SK-N-SH treated with all-trans-retinoic acid at 6 μM for 48 hours (cell line): Measurements from ENCODE around the gene CHRNA4.

ENCODE experiments used
- ARNTL ChIP-seq: fragments of 450-650 bp; formaldehyde crosslinking; IDR thresholded peaks from 2 replicates; pipeline ENCODE4 v1.5.0; 2020; ENCODE audit warnings: low read depth, mild to moderate bottlenecking, moderate library complexity, borderline replicate concordance
- BACH2 ChIP-seq: fragments of 250-450 bp; sonication (Bioruptor Pico); IDR thresholded peaks from 2 replicates; pipeline ENCODE4 v1.9.0; 2021; ENCODE audit warnings: mild to moderate bottlenecking, borderline replicate concordance
- OSR1 ChIP-seq: fragments of 250-450 bp; sonication (Bioruptor Pico); IDR thresholded peaks from 2 replicates; pipeline ENCODE4 v1.8.0; 2022; ENCODE audit warnings: moderate library complexity, mild to moderate bottlenecking, inconsistent platforms
- RARB ChIP-seq: fragments of 250-450 bp; sonication (Bioruptor Pico); IDR thresholded peaks from 2 replicates; pipeline ENCODE4 v1.8.0; 2021; ENCODE audit warnings: mild to moderate bottlenecking, moderate library complexity
- TCF4 ChIP-seq: fragments of 250-450 bp; sonication (Bioruptor Pico); IDR thresholded peaks from 2 replicates; pipeline ENCODE4 v1.8.0; 2021; ENCODE audit warnings: mild to moderate bottlenecking, moderate library complexity, borderline replicate concordance
- TOX ChIP-seq: fragments of 250-450 bp; sonication (Bioruptor Pico); IDR thresholded peaks from 2 replicates; pipeline ENCODE4 v1.8.0; 2021; ENCODE audit warnings: mild to moderate bottlenecking, moderate library complexity, borderline replicate concordance
- ZC3H10 ChIP-seq: fragments of 250-450 bp; sonication (Bioruptor Pico); IDR thresholded peaks from 2 replicates; pipeline ENCODE4 v1.5.1; 2021; ENCODE audit warnings: mild to moderate bottlenecking, moderate library complexity
- ZFP3 ChIP-seq: fragments of 250-450 bp; sonication (Bioruptor Pico); IDR thresholded peaks from 2 replicates; pipeline ENCODE4 v1.5.0; 2020; ENCODE audit warnings: mild to moderate bottlenecking, moderate library complexity
- ZFP30 ChIP-seq: fragments of 450-650 bp; formaldehyde crosslinking; IDR thresholded peaks from 2 replicates; pipeline ENCODE4 v1.5.0; 2022; ENCODE audit warnings: mild to moderate bottlenecking, moderate library complexity
- ZNF565 ChIP-seq: fragments of 450-650 bp; formaldehyde crosslinking; conservative IDR thresholded peaks from 2 replicates; pipeline ENCODE4 v1.5.0; 2020; ENCODE audit warnings: low read depth, mild to moderate bottlenecking, moderate library complexity
- ZNF8 ChIP-seq: fragments of 450-650 bp; formaldehyde crosslinking; IDR thresholded peaks from 2 replicates; pipeline ENCODE4 v1.5.0; 2020; ENCODE audit warnings: mild to moderate bottlenecking, moderate library complexity
- TF ChIP-seq, protein P1 (sequence below): fragments of 250-450 bp; sonication (Bioruptor Pico); IDR thresholded peaks from 2 replicates; pipeline ENCODE4 v1.5.1; 2020; ENCODE audit warnings: low read depth, mild to moderate bottlenecking, moderate library complexity
- TF ChIP-seq, protein P2 (sequence below): fragments of 250-450 bp; sonication (Bioruptor Pico); IDR thresholded peaks from 2 replicates; pipeline ENCODE4 v1.8.0; 2021; ENCODE audit warnings: low read depth, mild to moderate bottlenecking, moderate library complexity, borderline replicate concordance
- TF ChIP-seq, protein P3 (sequence below): fragments of 250-450 bp; sonication (Bioruptor Pico); IDR thresholded peaks from 2 replicates; pipeline ENCODE4 v1.8.0; 2020; ENCODE audit warnings: mild to moderate bottlenecking, moderate library complexity, borderline replicate concordance

DNA sequence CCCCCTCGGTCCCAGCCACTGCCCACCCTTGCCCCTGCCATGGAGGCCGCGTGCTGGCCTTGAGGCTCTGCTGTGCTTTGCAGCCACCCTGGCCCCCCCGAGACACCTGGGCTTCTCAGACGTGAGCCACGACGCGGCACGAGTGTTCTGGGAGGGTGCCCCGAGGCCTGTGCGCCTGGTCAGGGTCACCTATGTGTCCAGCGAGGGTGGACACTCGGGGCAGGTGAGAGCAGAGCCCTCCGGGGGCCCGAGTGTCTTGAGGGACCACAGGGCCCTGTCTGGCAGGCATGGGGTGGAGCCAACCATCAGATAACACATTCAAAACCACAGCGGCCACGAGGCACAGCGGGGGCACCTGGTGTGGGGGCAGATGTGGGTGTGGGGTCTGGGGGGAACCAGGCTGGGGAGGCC, 49.3 kb downstream of the CHRNA4 start:
- no peak for TF ChIP-seq ZFP3 (CRISPR knock-in tag)
- no peak for TF ChIP-seq BACH2 (CRISPR knock-in tag)
- TF ChIP-seq ZNF8 (CRISPR knock-in tag), result no peak
- TF ChIP-seq, protein P1, sequence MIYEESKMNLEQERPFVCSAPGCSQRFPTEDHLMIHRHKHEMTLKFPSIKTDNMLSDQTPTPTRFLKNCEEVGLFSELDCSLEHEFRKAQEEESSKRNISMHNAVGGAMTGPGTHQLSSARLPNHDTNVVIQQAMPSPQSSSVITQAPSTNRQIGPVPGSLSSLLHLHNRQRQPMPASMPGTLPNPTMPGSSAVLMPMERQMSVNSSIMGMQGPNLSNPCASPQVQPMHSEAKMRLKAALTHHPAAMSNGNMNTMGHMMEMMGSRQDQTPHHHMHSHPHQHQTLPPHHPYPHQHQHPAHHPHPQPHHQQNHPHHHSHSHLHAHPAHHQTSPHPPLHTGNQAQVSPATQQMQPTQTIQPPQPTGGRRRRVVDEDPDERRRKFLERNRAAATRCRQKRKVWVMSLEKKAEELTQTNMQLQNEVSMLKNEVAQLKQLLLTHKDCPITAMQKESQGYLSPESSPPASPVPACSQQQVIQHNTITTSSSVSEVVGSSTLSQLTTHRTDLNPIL (CRISPR knock-in tag), result no peak
- TF ChIP-seq ZC3H10 (CRISPR knock-in tag), result no peak
- TF ChIP-seq RARB (CRISPR knock-in tag), result no peak
- TF ChIP-seq, protein P2, sequence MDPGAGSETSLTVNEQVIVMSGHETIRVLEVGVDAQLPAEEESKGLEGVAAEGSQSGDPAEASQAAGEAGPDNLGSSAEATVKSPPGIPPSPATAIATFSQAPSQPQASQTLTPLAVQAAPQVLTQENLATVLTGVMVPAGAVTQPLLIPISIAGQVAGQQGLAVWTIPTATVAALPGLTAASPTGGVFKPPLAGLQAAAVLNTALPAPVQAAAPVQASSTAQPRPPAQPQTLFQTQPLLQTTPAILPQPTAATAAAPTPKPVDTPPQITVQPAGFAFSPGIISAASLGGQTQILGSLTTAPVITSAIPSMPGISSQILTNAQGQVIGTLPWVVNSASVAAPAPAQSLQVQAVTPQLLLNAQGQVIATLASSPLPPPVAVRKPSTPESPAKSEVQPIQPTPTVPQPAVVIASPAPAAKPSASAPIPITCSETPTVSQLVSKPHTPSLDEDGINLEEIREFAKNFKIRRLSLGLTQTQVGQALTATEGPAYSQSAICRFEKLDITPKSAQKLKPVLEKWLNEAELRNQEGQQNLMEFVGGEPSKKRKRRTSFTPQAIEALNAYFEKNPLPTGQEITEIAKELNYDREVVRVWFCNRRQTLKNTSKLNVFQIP, result no peak
- TF ChIP-seq ZNF565, result no peak
- TF ChIP-seq, protein P3, sequence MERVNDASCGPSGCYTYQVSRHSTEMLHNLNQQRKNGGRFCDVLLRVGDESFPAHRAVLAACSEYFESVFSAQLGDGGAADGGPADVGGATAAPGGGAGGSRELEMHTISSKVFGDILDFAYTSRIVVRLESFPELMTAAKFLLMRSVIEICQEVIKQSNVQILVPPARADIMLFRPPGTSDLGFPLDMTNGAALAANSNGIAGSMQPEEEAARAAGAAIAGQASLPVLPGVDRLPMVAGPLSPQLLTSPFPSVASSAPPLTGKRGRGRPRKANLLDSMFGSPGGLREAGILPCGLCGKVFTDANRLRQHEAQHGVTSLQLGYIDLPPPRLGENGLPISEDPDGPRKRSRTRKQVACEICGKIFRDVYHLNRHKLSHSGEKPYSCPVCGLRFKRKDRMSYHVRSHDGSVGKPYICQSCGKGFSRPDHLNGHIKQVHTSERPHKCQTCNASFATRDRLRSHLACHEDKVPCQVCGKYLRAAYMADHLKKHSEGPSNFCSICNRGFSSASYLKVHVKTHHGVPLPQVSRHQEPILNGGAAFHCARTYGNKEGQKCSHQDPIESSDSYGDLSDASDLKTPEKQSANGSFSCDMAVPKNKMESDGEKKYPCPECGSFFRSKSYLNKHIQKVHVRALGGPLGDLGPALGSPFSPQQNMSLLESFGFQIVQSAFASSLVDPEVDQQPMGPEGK (CRISPR knock-in tag), result no peak
- TF ChIP-seq TCF4, result no peak
- no peak for TF ChIP-seq ARNTL (CRISPR knock-in tag)
- TF ChIP-seq ZFP30 (CRISPR knock-in tag), result no peak
- TF ChIP-seq TOX (CRISPR knock-in tag), result no peak
- no peak for TF ChIP-seq OSR1 (CRISPR knock-in tag)
